NK-92 (cell line): ENCODE data around the gene USP17L15.
"Not testable (repeated sequence)": the region's sequence is repeated elsewhere in the genome, so short reads cannot be mapped to it uniquely, and the experiment has no call there.

ENCODE experiments used
- DNase-seq: peaks from one replicate; lab custom pipeline; 2025; ENCODE audit not compliant: unreplicated experiment; lab: John Stamatoyannopoulos, UW

The USP17L15 gene, protein sequence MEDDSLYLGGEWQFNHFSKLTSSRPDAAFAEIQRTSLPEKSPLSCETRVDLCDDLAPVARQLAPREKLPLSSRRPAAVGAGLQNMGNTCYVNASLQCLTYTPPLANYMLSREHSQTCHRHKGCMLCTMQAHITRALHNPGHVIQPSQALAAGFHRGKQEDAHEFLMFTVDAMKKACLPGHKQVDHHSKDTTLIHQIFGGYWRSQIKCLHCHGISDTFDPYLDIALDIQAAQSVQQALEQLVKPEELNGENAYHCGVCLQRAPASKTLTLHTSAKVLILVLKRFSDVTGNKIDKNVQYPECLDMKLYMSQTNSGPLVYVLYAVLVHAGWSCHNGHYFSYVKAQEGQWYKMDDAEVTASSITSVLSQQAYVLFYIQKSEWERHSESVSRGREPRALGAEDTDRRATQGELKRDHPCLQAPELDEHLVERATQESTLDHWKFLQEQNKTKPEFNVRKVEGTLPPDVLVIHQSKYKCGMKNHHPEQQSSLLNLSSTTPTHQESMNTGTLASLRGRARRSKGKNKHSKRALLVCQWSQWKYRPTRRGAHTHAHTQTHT

DNA sequence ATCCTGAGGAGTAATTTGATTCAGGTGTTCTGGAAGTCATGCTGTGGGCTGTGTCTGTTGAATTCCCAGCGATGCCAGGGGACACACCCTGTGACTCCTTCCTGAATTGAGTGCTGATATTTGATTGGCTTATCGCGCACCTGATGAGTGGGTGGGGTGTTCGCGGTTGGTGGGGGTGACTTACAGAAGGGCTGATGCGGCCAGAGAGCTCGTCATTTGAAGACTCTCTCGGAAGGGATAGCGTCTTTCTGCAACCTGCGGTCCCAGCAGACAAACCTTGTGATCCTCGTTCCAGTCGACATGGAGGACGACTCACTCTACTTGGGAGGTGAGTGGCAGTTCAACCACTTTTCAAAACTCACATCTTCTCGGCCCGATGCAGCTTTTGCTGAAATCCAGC lies at the start of gene USP17L15:
TSS of gene USP17L15 (plus strand) at position 301 of the 400 bp plus-strand sequence. CDS start at position 301, 0 bp downstream.
- DNase-seq = not testable (repeated sequence)

DNA sequence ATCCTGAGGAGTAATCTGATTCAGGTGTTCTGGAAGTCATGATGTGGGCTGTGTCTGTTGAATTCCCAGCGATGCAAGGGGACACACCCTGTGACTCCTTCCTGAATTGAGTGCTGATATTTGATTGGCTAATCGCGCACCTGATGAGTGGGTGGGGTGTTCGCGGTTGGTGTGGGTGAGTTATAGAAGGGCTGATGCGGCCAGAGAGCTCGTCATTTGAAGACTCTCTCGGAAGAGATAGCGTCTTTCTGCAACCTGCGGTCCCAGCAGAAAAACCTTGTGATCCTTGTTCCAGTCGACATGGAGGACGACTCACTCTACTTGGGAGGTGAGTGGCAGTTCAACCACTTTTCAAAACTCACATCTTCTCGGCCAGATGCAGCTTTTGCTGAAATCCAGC lies 23.8 kb upstream of the USP17L15 start, which contains the start of gene USP17L10:
TSS of gene USP17L10 (plus strand) at position 301 of the 400 bp plus-strand sequence. CDS start at position 301, 0 bp downstream.
- not testable (repeated sequence) for DNase-seq

DNA sequence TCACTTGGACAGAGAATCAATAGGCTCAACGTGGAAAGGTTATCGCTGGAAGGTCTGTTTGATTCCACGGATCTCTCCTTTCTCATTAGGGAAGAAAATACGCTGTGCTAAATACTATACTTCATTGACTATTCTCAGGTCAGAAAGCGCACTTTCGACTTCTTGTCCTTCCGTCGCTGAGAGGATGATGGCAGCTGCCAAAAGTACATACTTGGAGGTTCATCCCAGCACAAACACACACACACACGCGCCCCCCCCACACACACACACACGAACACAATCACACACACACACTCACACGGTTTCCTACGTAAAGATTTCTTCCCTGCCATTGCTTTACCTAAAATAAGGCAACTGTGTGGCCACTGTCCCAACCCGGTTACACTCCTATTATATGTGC lies 19.5 kb upstream of the USP17L15 start:
- DNase-seq = not testable (repeated sequence)

DNA sequence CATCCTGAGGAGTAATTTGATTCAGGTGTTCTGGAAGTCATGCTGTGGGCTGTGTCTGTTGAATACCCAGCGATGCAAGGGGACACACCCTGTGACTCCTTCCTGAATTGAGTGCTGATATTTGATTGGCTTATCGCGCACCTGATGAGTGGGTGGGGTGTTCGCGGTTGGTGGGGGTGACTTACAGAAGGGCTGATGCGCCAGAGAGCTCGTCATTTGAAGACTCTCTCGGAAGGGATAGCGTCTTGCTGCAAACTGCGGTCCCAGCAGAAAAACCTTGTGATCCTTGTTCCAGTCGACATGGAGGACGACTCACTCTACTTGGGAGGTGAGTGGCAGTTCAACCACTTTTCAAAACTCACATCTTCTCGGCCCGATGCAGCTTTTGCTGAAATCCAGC lies 19.1 kb upstream of the USP17L15 start, which contains the start of gene USP17L11:
TSS of gene USP17L11 (plus strand) at position 301 of the 400 bp plus-strand sequence. CDS start at position 301, 0 bp downstream.
- not testable (repeated sequence) for DNase-seq

DNA sequence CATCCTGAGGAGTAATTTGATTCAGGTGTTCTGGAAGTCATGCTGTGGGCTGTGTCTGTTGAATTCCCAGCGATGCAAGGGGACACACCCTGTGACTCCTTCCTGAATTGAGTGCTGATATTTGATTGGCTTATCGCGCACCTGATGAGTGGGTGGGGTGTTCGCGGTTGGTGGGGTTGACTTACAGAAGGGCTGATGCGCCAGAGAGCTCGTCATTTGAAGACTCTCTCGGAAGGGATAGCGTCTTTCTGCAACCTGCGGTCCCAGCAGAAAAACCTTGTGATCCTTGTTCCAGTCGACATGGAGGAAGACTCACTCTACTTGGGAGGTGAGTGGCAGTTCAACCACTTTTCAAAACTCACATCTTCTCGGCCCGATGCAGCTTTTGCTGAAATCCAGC lies 14.3 kb upstream of the USP17L15 start, which contains the start of gene USP17L12:
TSS of gene USP17L12 (plus strand) at position 301 of the 400 bp plus-strand sequence. CDS start at position 301, 0 bp downstream.
- DNase-seq = not testable (repeated sequence)

DNA sequence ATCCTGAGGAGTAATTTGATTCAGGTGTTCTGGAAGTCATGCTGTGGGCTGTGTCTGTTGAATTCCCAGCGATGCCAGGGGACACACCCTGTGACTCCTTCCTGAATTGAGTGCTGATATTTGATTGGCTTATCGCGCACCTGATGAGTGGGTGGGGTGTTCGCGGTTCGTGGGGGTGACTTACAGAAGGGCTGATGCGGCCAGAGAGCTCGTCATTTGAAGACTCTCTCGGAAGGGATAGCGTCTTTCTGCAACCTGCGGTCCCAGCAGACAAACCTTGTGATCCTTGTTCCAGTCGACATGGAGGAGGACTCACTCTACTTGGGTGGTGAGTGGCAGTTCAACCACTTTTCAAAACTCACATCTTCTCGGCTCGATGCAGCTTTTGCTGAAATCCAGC lies 9.6 kb upstream of the USP17L15 start, which contains the start of gene USP17L13:
TSS of gene USP17L13 (plus strand) at position 301 of the 400 bp plus-strand sequence. CDS start at position 301, 0 bp downstream.
- not testable (repeated sequence) for DNase-seq

DNA sequence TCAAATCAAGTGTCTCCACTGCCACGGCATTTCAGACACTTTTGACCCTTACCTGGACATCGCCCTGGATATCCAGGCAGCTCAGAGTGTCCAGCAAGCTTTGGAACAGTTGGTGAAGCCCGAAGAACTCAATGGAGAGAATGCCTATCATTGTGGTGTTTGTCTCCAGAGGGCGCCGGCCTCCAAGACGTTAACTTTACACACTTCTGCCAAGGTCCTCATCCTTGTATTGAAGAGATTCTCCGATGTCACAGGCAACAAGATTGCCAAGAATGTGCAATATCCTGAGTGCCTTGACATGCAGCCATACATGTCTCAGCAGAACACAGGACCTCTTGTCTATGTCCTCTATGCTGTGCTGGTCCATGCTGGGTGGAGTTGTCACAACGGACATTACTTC lies 3.9 kb upstream of the USP17L15 start:
- DNase-seq = not testable (repeated sequence)

DNA sequence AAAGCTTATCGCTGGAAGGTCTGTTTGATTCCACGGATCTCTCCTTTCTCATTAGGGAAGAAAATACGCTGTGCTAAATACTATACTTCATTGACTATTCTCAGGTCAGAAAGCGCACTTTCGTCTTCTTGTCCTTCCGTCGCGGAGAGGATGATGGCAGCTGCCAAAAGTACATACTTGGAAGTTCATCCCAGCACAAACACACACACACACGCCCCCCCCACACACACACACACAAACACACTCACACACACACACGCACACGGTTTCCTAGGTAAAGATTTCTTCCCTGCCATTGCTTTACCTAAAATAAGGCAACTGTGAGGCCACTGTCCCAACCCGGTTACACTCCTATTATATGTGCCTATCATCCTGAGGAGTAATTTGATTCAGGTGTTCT lies 4.3 kb downstream of the USP17L15 start:
- DNase-seq = not testable (repeated sequence)

DNA sequence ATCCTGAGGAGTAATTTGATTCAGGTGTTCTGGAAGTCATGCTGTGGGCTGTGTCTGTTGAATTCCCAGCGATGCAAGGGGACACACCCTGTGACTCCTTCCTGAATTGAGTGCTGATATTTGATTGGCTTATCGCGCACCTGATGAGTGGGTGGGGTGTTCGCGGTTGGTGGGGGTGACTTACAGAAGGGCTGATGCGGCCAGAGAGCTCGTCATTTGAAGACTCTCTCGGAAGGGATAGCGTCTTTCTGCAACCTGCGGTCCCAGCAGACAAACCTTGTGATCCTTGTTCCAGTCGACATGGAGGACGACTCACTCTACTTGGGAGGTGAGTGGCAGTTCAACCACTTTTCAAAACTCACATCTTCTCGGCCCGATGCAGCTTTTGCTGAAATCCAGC lies 9.4 kb downstream of the USP17L15 start, which contains the start of gene USP17L17:
TSS of gene USP17L17 (plus strand) at position 301 of the 400 bp plus-strand sequence. CDS start at position 301, 0 bp downstream.
- not testable (repeated sequence) for DNase-seq

DNA sequence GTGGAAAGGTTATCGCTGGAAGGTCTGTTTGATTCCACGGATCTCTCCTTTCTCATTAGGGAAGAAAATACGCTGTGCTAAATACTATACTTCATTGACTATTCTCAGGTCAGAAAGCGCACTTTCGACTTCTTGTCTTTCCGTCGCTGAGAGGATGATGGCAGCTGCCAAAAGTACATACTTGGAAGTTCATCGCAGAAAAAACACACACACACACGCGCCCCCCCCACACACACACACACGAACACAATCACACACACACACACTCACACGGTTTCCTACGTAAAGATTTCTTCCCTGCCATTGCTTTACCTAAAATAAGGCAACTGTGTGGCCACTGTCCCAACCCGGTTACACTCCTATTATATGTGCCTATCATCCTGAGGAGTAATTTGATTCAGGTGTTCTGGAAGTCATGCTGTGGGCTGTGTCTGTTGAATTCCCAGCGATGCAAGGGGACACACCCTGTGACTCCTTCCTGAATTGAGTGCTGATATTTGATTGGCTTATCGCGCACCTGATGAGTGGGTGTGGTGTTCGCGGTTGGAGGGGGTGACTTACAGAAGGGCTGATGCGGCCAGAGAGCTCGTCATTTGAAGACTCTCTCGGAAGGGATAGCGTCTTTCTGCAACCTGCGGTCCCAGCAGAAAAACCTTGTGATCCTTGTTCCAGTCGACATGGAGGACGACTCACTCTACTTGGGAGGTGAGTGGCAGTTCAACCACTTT lies 13.9 kb downstream of the USP17L15 start, which contains the start of gene USP17L18:
TSS of gene USP17L18 (plus strand) at position 678 of the 728 bp plus-strand sequence. CDS start at position 678, 0 bp downstream.
- not testable (repeated sequence) for DNase-seq

DNA sequence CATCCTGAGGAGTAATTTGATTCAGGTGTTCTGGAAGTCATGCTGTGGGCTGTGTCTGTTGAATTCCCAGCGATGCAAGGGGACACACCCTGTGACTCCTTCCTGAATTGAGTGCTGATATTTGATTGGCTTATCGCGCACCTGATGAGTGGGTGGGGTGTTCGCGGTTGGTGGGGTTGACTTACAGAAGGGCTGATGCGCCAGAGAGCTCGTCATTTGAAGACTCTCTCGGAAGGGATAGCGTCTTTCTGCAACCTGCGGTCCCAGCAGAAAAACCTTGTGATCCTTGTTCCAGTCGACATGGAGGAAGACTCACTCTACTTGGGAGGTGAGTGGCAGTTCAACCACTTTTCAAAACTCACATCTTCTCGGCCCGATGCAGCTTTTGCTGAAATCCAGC lies 18.9 kb downstream of the USP17L15 start, which contains the start of gene USP17L19:
TSS of gene USP17L19 (plus strand) at position 301 of the 400 bp plus-strand sequence. CDS start at position 301, 0 bp downstream.
- DNase-seq = not testable (repeated sequence)

DNA sequence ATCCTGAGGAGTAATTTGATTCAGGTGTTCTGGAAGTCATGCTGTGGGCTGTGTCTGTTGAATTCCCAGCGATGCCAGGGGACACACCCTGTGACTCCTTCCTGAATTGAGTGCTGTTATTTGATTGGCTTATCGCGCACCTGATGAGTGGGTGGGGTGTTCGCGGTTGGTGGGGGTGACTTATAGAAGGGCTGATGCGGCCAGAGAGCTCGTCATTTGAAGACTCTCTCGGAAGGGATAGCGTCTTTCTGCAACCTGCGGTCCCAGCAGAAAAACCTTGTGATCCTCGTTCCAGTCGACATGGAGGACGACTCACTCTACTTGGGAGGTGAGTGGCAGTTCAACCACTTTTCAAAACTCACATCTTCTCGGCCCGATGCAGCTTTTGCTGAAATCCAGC lies 23.6 kb downstream of the USP17L15 start, which contains the start of gene USP17L20:
TSS of gene USP17L20 (plus strand) at position 301 of the 400 bp plus-strand sequence. CDS start at position 301, 0 bp downstream.
- not testable (repeated sequence) for DNase-seq

DNA sequence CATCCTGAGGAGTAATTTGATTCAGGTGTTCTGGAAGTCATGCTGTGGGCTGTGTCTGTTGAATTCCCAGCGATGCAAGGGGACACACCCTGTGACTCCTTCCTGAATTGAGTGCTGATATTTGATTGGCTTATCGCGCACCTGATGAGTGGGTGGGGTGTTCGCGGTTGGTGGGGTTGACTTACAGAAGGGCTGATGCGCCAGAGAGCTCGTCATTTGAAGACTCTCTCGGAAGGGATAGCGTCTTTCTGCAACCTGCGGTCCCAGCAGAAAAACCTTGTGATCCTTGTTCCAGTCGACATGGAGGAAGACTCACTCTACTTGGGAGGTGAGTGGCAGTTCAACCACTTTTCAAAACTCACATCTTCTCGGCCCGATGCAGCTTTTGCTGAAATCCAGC lies 28.4 kb downstream of the USP17L15 start, which contains the start of gene USP17L21:
TSS of gene USP17L21 (plus strand) at position 301 of the 400 bp plus-strand sequence. CDS start at position 301, 0 bp downstream.
- DNase-seq = not testable (repeated sequence)

DNA sequence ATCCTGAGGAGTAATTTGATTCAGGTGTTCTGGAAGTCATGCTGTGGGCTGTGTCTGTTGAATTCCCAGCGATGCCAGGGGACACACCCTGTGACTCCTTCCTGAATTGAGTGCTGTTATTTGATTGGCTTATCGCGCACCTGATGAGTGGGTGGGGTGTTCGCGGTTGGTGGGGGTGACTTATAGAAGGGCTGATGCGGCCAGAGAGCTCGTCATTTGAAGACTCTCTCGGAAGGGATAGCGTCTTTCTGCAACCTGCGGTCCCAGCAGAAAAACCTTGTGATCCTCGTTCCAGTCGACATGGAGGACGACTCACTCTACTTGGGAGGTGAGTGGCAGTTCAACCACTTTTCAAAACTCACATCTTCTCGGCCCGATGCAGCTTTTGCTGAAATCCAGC lies 33.1 kb downstream of the USP17L15 start, which contains the start of gene USP17L22:
TSS of gene USP17L22 (plus strand) at position 301 of the 400 bp plus-strand sequence. CDS start at position 301, 0 bp downstream.
- not testable (repeated sequence) for DNase-seq

DNA sequence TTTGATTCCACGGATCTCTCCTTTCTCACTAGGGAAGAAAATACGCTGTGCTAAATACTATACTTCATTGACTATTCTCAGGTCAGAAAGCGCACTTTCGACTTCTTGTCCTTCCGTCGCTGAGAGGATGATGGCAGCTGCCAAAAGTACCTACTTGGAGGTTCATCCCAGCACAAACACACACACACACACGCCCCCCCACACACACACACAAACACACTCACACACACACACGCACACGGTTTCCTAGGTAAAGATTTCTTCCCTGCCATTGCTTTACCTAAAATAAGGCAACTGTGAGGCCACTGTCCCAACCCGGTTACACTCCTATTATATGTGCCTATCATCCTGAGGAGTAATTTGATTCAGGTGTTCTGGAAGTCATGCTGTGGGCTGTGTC lies 37.5 kb downstream of the USP17L15 start:
- not testable (repeated sequence) for DNase-seq
